ENCODE results near the gene CLIP3.

CLIP3 gene

GRCh38 chr19:35977446-35978222, 55.0 kb downstream of the CLIP3 start:
- DNase-seq = no peak

GRCh38 chr19:35975608-35976214, 57.0 kb downstream of the CLIP3 start:
- no peak for DNase-seq

- DNase-seq = no peak
Measured at GRCh38 chr19:35973487-35973886, 59.2 kb downstream of the CLIP3 start.

- DNase-seq = no peak
Measured at GRCh38 chr19:35966771-35967170, 65.9 kb downstream of the CLIP3 start.
